Activated CD8-positive, alpha-beta T cell treated with anti-CD3 and anti-CD28 coated beads for 36 hours (primary cell): ENCODE results near the gene TLNRD1. TPM values are rescaled to one million over a fixed set of nuclear protein-coding genes. Genes with fewer than 3 reads are reported as not detected.
"Not testable (repeated sequence)": the region's sequence is repeated elsewhere in the genome, so short reads cannot be mapped to it uniquely, and the experiment has no call there.

Experiments
- ATAC-seq: fragments of 200-7000 bp; cut with Tn5 transposase; one replicate; pipeline ENCODE4 v1.10.0; 2021; ENCODE audit warnings: mild to moderate bottlenecking, moderate library complexity
- CTCF ChIA-PET: fragments of 350-600 bp; sonication (Branson Sonifier 250); formaldehyde crosslinking; loops from one replicate; lab custom pipeline; 2021; ENCODE audit warnings: antibody characterized with exemption; lab: Charles Lee
- POLR2A ChIA-PET: fragments of 350-600 bp; sonication (Branson Sonifier 250); formaldehyde crosslinking; loops from one replicate; lab custom pipeline; 2021; ENCODE audit warnings: antibody characterized with exemption; lab: Charles Lee
- DNase-seq: peaks from one replicate; pipeline ENCODE4 v3.0.0-alpha.2; 2020
- H3K27ac Mint-ChIP-seq: one replicate; pipeline ENCODE4 v1.8.0; 2021; ENCODE audit warnings: mild to moderate bottlenecking, mixed read lengths
- H3K27me3 Mint-ChIP-seq: one replicate; pipeline ENCODE4 v1.8.0; 2021; ENCODE audit warnings: mixed read lengths
- H3K36me3 Mint-ChIP-seq: one replicate; pipeline ENCODE4 v1.8.0; 2021; ENCODE audit warnings: low read depth, mixed read lengths
- H3K4me1 Mint-ChIP-seq: one replicate; pipeline ENCODE4 v1.8.0; 2021; ENCODE audit warnings: low read depth, mixed read lengths
- H3K4me3 Mint-ChIP-seq: one replicate; pipeline ENCODE4 v1.8.0; 2021; ENCODE audit warnings: mild to moderate bottlenecking, moderate library complexity, mixed read lengths
- H3K9me3 Mint-ChIP-seq: one replicate; pipeline ENCODE4 v1.8.0; 2021; ENCODE audit warnings: mixed read lengths
- CTCF ChIP-seq: fragments of 200-600 bp; IDR thresholded peaks from one replicate; pipeline ENCODE4 v1.8.0; 2022; ENCODE audit warnings: antibody characterized with exemption, mild to moderate bottlenecking
- intact Hi-C: fragments of 100-400 bp; cut with micrococcal nuclease; formaldehyde crosslinking; loops from one replicate; pipeline ENCODE4 v1.10.0; 2022
- total RNA-seq, 2 experiments: library from RNA; stranded (reverse); gene quantifications; one replicate each; pipeline ENCODE4 v1.2.3, GENCODE V29; 2021

TLNRD1 gene
- total RNA-seq, 2 experiments from 2014 or later: 19.3 to 20.1 TPM

GRCh38 chr15:80957556-80957955 is 43.2 kb upstream of the TLNRD1 start:
- CTCF ChIA-PET: interaction anchor here (1.7 to 5.0 kb wide), 2 partner anchors 12 to 309 kb away, joined by 5 to 29 read pairs; no protein-coding TSS in a partner anchor
- H3K4me3 Mint-ChIP-seq: no peak overlapping the region
- H3K4me1 Mint-ChIP-seq: peaks cover 20% of the 10 kb centered on the region
- no peak for TF ChIP-seq CTCF
- no peaks in the 10 kb centered on the region for H3K9me3 Mint-ChIP-seq
- POLR2A ChIA-PET: no interaction called here
- H3K27me3 Mint-ChIP-seq: no peaks in the 10 kb centered on the region
- DNase-seq (no peak), ATAC-seq (no peak)
- peaks cover 46% of the 10 kb centered on the region for H3K36me3 Mint-ChIP-seq
- intact Hi-C loops: no loop called here
- H3K27ac Mint-ChIP-seq: no peak overlapping the region

GRCh38 chr15:80957976-80958375 is 42.7 kb upstream of the TLNRD1 start:
- POLR2A ChIA-PET: no interaction called here
- CTCF ChIA-PET: interaction anchor here (1.7 to 5.0 kb wide), 2 partner anchors 12 to 309 kb away, joined by 5 to 29 read pairs; no protein-coding TSS in a partner anchor
- H3K9me3 Mint-ChIP-seq: no peaks in the 10 kb centered on the region
- no peaks in the 10 kb centered on the region for H3K27me3 Mint-ChIP-seq
- peaks cover 48% of the 10 kb centered on the region for H3K36me3 Mint-ChIP-seq
- ATAC-seq: no peak
- intact Hi-C loops: no loop called here
- H3K4me3 Mint-ChIP-seq: no peak overlapping the region
- H3K4me1 Mint-ChIP-seq: peaks cover 24% of the 10 kb centered on the region
- no peak for TF ChIP-seq CTCF
- H3K27ac Mint-ChIP-seq: no peak overlapping the region
- no peak for DNase-seq

GRCh38 chr15:80958818-80959495 is 41.8 kb upstream of the TLNRD1 start:
- ATAC-seq: no peak
- CTCF ChIA-PET: interaction anchor here (0.8 to 5.0 kb wide), 3 partner anchors 11 to 183 kb away, joined by 3 to 29 read pairs (median 19); no protein-coding TSS in a partner anchor
- no peak overlapping the region for H3K4me3 Mint-ChIP-seq

GRCh38 chr15:80965454-80965853 is 35.3 kb upstream of the TLNRD1 start:
- H3K9me3 Mint-ChIP-seq, intact Hi-C loops, H3K4me3 Mint-ChIP-seq, H3K27me3 Mint-ChIP-seq, ATAC-seq, H3K27ac Mint-ChIP-seq, DNase-seq, POLR2A ChIA-PET: not testable (repeated sequence)
- Mint-ChIP-seq H3K36me3 (peaks cover 46% of the 10 kb centered on the region), H3K4me1 (peaks cover 15% of the 10 kb centered on the region)
- CTCF ChIA-PET: interaction anchor here (6.4 kb wide), 1 partner anchor 187 kb away, joined by 65 read pairs; the partner anchor contains the start of gene CEMIP

More at GRCh38 chr15:80958818-80959495, 41.8 kb upstream of the TLNRD1 start:
- H3K4me1 Mint-ChIP-seq: peaks cover 24% of the 10 kb centered on the region
- DNase-seq: no peak
- no peak for TF ChIP-seq CTCF
- H3K27me3 Mint-ChIP-seq: no peaks in the 10 kb centered on the region
- POLR2A ChIA-PET: no interaction called here
- intact Hi-C loops: no loop called here
- no peaks in the 10 kb centered on the region for H3K9me3 Mint-ChIP-seq
- no peak overlapping the region for H3K27ac Mint-ChIP-seq
- H3K36me3 Mint-ChIP-seq: peaks cover 49% of the 10 kb centered on the region

- CTCF ChIA-PET: interaction anchor here (0.9 to 6.4 kb wide), 5 partner anchors 11 to 510 kb away, joined by 3 to 65 read pairs (median 4); partner anchors contain the start of gene CEMIP
- no peak overlapping the region for H3K27ac Mint-ChIP-seq
- H3K4me3 Mint-ChIP-seq: no peak overlapping the region
- no peak for DNase-seq
- POLR2A ChIA-PET: no interaction called here
- H3K9me3 Mint-ChIP-seq: no peaks in the 10 kb centered on the region
- H3K4me1 Mint-ChIP-seq: peaks cover 16% of the 10 kb centered on the region
- intact Hi-C loops: no loop called here
- peaks cover 41% of the 10 kb centered on the region for H3K36me3 Mint-ChIP-seq
- no peak for ATAC-seq
- TF ChIP-seq CTCF: no peak
- H3K27me3 Mint-ChIP-seq: no peaks in the 10 kb centered on the region
These were observed 34.1 kb upstream of the TLNRD1 start for GRCh38 chr15:80966431-80967197.
